ENCODE results near the gene KLC3.

KLC3 gene

GRCh38 chr19:45376045-45376724 lies 35.6 kb downstream of the KLC3 start:
- DNase-seq (ENCODE audit: low read depth), result peak; percentile 96

GRCh38 chr19:45380107-45380506 lies 39.6 kb downstream of the KLC3 start:
- no peak for DNase-seq (ENCODE audit: low read depth)

DNA sequence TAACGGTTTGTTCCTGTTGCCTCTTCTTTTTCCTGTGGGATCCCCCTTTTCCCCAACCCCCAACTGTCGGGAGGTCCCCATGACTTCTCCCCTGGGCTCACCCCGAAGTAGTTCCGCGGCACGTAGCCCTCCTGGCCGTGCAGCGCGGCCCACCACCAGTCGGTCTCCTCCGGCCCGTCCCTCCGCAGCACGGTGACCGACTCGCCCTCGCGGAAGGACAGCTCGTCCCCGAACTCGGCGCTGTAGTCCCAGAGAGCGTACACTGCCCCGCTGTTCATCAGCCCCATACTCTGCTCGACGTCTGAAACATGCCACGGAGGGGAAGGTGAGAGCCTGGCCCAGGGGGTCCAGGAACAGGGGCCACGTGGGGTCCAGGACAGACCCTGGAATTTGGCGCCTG lies 41.9 kb downstream of the KLC3 start:
- DNase-seq (ENCODE audit: low read depth), result no peak

GRCh38 chr19:45385392-45386221 lies 45.1 kb downstream of the KLC3 start:
- no peak for DNase-seq (ENCODE audit: low read depth)

- no peak for DNase-seq (ENCODE audit: low read depth)
Measured at GRCh38 chr19:45391346-45391745, 50.8 kb downstream of the KLC3 start.

GRCh38 chr19:45391871-45392665 lies 51.5 kb downstream of the KLC3 start:
- no peak for DNase-seq (ENCODE audit: low read depth)

GRCh38 chr19:45395821-45396617 lies 55.5 kb downstream of the KLC3 start:
- no peak for DNase-seq (ENCODE audit: low read depth)

DNA sequence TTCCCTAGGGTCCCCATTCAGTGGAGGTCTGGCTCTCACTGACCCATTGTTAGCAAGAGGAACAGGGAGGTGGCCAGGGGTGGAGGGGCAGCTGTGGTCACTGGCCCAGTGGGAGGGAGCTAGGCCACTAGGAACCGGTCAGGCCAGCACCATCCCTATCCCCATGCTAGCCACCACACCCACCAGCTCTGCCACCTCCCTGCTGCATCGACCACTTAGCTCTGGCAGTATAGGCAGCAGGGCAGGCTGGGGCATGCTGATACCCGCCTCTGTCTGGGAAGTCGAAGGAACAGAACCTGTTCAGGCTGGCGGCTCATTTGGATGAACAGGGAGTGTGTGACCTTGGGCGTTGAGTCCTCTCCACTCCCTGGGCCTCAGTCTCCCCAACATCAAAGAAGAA lies 59.6 kb downstream of the KLC3 start:
- DNase-seq (ENCODE audit: low read depth), result no peak
